ENCODE measurements around the gene CTU2. TPM values are rescaled to one million over a fixed set of nuclear protein-coding genes. Genes with fewer than 3 reads are reported as not detected.

The CTU2 gene
- total RNA-seq, 4 donors from 2014 or later: 6.0 to 19.9 (median 10.7) TPM

DNA sequence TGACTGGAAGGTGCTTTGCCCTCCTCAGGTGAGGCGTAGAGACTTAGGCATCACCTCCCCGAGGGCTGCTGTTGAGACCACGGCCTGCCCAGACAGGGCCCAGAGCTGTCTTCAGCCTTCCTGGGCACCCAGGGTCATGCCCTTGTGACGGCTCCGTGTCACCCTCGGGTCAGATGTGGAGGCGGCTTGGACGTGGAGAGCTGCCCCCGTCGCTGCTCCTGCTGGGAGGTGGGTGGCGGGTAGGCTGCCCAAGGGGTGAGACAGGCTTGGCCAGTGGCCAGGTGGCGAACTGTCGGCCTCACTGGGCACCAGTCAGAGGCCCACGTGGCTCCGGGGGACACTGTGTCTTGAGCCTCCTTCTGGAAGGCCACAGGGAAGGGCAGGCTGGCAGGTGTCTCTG is 11.1 kb upstream of the CTU2 start:
- Histone ChIP-seq H3K27me3 (peaks cover 26% of the 10 kb centered on the region), H3K4me3 (no peak overlapping the region), H3K36me3 (peaks cover 0 to 53% of the 10 kb centered on the region in 2 donors), H3K9me3 (no peaks in the 10 kb centered on the region), H3K27ac (no peak overlapping the region), H3K4me1 (peaks cover 0 to 7% (median 0%) of the 10 kb centered on the region in 3 donors)
- TF ChIP-seq POLR2AphosphoS5 (IDR thresholded peaks at IDR 0.05) (no peak), EP300 (IDR thresholded peaks at IDR 0.05) (no peak), POLR2A (IDR thresholded peaks at IDR 0.05) (no peak)
- TF ChIP-seq, protein P1, sequence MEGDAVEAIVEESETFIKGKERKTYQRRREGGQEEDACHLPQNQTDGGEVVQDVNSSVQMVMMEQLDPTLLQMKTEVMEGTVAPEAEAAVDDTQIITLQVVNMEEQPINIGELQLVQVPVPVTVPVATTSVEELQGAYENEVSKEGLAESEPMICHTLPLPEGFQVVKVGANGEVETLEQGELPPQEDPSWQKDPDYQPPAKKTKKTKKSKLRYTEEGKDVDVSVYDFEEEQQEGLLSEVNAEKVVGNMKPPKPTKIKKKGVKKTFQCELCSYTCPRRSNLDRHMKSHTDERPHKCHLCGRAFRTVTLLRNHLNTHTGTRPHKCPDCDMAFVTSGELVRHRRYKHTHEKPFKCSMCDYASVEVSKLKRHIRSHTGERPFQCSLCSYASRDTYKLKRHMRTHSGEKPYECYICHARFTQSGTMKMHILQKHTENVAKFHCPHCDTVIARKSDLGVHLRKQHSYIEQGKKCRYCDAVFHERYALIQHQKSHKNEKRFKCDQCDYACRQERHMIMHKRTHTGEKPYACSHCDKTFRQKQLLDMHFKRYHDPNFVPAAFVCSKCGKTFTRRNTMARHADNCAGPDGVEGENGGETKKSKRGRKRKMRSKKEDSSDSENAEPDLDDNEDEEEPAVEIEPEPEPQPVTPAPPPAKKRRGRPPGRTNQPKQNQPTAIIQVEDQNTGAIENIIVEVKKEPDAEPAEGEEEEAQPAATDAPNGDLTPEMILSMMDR (IDR thresholded peaks at IDR 0.05): no peak
- no peak for ATAC-seq
- WGBS, 2 donors (ENCODE audit: low coverage in 1 of 2): no CpG with 5 or more reads among the region's 15 CpGs

DNA sequence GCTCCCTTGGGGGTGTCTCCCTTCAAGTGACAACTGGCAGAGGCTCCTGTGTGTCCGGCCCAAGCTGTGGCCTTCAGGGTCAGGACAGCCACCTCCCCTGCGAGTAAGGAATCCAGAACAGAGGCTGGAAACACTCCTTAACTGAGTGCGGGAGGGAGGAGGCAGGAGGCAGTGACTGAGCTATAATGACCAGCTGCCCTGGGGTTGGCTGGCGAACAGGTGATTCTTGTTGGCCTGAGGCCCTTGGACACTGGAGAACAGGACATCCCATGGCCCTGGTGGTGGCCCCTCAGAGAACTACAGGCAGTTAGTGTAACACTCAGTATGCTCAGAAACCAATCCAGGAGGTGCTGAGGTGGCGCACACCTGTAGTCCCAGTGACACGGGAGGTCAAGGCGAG is 10.6 kb upstream of the CTU2 start:
- no peaks in the 10 kb centered on the region for H3K9me3 ChIP-seq
- peaks cover 0 to 58% of the 10 kb centered on the region in 2 donors for H3K36me3 ChIP-seq
- no peak for ATAC-seq
- H3K27me3 ChIP-seq: peaks cover 21% of the 10 kb centered on the region
- no peak for TF ChIP-seq EP300 (IDR thresholded peaks at IDR 0.05)
- no peak for TF ChIP-seq POLR2A (IDR thresholded peaks at IDR 0.05)
- no peak for TF ChIP-seq POLR2AphosphoS5 (IDR thresholded peaks at IDR 0.05)
- TF ChIP-seq, protein P1 (IDR thresholded peaks at IDR 0.05): no peak
- peaks cover 0 to 12% (median 0%) of the 10 kb centered on the region in 3 donors for H3K4me1 ChIP-seq
- WGBS, 2 donors (ENCODE audit: low coverage in 1 of 2): 100% methylated on average over 1 of the region's 7 CpGs; no CpG with 5 or more reads in 1 of the 2 donors
- H3K4me3 ChIP-seq: no peak overlapping the region
- H3K27ac ChIP-seq: no peak overlapping the region

DNA sequence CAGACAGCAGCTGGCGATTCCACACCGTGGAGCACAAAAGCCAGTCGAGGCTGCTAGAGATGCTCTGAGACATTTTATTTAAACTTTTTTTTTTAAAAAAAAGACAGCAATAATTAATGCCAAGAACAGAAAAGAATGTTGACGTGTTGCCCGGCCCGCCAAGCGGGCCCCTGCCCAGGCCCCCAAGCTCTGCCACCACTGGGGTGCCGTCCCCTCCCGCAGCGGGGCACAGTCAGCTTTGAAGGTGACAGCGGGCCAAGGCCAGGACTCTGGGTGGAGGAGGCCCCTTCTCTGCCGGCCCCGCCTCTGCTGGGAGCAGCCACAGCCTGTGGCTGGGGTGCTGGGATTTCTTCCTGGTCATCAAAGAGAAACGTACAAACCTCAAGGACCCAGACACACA is 9.9 kb upstream of the CTU2 start:
- ATAC-seq: no peak
- Histone ChIP-seq H3K4me3 (no peak overlapping the region), H3K27ac (no peak overlapping the region), H3K4me1 (peaks cover 0 to 19% (median 4%) of the 10 kb centered on the region in 3 donors), H3K27me3 (peaks cover 14% of the 10 kb centered on the region), H3K9me3 (no peaks in the 10 kb centered on the region), H3K36me3 (peaks cover 0 to 64% of the 10 kb centered on the region in 2 donors)
- WGBS, 2 donors (ENCODE audit: low coverage in 1 of 2): 75 to 84% methylated on average over 1 to 6 of the region's 14 CpGs
- TF ChIP-seq, protein P1 (IDR thresholded peaks at IDR 0.05): no peak
- no peak for TF ChIP-seq POLR2A (IDR thresholded peaks at IDR 0.05)
- TF ChIP-seq EP300 (IDR thresholded peaks at IDR 0.05): no peak
- no peak for TF ChIP-seq POLR2AphosphoS5 (IDR thresholded peaks at IDR 0.05)

DNA sequence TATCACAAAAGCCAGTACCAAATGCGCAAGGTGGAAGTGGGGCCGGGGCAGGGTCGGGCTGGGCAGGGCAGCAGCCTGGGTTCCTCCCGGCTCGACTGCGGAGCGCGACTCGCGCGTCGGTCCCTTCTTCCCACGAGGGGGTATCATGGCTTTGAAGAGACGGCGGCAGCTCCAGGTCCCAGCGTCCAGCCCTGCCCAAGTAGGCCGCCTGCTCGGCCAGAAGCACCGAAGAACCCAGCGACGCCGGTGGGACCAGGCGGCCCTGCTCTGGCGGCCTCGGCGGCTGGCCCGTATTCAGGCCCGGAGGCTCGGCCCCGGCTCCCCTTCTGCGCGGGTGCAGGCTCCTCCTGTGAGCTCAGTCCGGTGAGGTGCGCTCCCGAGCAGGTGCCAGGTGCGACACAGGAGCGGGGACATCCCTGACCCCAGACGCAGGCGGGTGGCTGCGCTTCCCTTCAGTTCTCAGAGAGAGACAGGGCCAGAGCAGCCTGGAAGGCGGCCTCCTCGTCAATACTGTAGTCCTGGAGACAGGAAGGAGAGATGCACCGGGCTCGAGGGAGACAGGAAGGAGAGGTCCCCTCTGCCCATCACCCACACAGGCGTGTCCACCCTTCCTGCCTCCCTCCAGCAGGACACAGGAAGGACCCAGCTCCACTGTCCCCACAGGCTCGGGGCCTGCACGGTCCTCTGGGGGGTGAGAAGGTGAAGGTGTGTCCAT is 9.0 kb upstream of the CTU2 start:
- 80% methylated on average over 2 of the region's 47 CpGs; no CpG with 5 or more reads in 1 of the 2 donors for WGBS, 2 donors (ENCODE audit: low coverage in 1 of 2)
- Histone ChIP-seq H3K4me3 (no peak overlapping the region), H3K36me3 (peaks cover 0 to 71% of the 10 kb centered on the region in 2 donors), H3K9me3 (no peaks in the 10 kb centered on the region), H3K27ac (no peak overlapping the region), H3K27me3 (peaks cover 6% of the 10 kb centered on the region), H3K4me1 (peaks cover 0 to 27% (median 6%) of the 10 kb centered on the region in 3 donors)
- ATAC-seq: no peak
- TF ChIP-seq POLR2AphosphoS5 (IDR thresholded peaks at IDR 0.05) (no peak), EP300 (IDR thresholded peaks at IDR 0.05) (no peak)
- TF ChIP-seq, protein P1 (IDR thresholded peaks at IDR 0.05): no peak

Data from gastroesophageal sphincter (tissue), 4 donors.